Measurements from ENCODE around the gene GSG1.

DNA sequence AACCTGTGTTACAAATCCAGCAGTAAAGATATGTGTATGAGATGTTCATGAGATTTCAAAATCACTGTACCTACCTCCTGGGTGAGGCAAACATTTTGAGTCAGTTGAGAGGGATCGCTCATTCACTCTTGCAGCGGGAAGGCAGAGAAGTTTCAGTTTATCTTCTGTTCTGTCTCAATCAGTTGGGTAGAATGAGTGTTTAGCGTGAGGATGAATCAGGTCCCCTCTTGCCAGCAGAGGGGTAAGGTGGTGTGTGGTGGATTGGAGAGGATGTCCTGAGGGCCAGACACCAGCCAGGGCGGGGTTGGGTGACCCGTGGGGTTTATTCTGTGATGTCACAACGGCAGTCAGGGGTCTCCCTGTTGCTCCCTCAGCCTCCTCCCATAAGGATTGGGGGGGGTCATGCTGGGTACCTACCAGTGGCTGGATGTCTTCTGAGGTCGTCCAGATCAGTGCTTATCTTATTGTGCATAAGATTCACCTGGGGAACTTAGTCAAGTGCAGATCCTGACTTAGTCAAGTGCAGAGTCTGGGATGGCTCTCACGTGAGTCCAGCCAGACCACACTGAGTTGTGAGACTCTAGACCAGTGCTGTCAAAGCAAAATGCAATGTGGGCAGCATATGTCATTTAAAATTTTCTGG, at the start of gene GSG1:
- no peak for TF ChIP-seq SUZ12 (IDR thresholded peaks at IDR 0.05; ENCODE audit: extremely low read depth, insufficient read depth, insufficient read length)
- TF ChIP-seq YY1 (IDR thresholded peaks at IDR 0.05; ENCODE audit: insufficient read depth, insufficient read length), result no peak
